Measurements from ENCODE around the gene SRR.
A peak's percentile ranks its signal among the peaks of the same experiment; 100 is the strongest.

The SRR gene

DNA sequence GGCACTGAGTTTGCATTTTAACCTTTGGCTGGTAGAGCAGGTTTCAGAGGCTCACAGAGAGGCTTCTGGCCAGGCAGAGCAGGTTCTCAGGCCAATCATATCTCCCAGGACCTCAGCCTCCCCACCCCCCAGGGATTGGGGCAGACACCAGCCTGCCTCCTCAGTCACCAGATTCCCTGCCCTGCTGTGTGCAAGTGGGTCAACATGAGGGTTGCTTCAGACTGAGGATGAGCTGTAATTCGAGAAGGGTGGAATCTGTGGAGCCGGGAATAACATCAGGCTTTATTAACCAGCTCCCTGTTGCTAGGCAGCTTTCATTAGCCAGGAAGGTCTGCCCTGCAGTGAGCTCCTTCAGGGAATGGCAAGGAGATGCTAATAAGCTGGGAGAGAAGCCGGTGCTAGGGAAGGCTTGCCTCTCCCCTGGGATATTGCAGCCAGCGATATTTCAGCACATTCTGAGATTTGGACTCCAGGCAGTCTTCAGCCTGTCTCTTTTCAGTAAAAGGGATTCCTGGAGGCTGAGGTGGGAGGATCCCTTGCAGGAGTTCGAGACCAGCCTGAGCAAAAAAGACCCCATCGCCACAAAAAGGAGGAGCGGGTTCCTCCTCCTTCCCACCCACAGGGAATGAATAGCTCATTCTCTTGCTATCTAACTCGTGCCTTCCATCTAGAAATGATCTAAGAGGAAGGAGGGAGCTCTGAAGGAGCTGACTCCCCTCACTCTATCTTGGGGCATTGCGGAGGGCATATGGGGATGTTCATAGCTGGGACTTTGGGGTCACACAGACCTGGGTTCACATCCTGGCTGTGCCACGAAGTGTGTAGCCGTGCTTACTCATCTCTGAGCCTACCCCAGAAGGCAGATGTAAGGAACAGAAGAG, 44.3 kb downstream of the SRR start:
- Histone ChIP-seq H2AFZ (no peak overlapping the region), H3K27me3 (ENCODE audit: control insufficient read depth, insufficient read depth, low read length) (no peaks in the 10 kb centered on the region), H3K4me1 (peaks cover 7% of the 10 kb centered on the region), H3K27ac (peak overlapping the region; percentile 38), H3K9me3 (ENCODE audit: control insufficient read depth, low read length) (no peaks in the 10 kb centered on the region), H3K36me3 (ENCODE audit: control insufficient read depth, insufficient read depth, low read length) (no peaks in the 10 kb centered on the region), H3K79me2 (peaks cover 10% of the 10 kb centered on the region), H3K4me2 (ENCODE audit: low read length) (peak overlapping the region; percentile 47), H3K9ac (no peak overlapping the region), H3K4me3 (ENCODE audit: low read depth, low read length) (no peak overlapping the region)
- TF ChIP-seq CTCF (IDR thresholded peaks at IDR 0.05) = no peak

- Histone ChIP-seq H2AFZ (no peak overlapping the region), H3K4me1 (peaks cover 7% of the 10 kb centered on the region), H3K9me3 (ENCODE audit: control insufficient read depth, low read length) (no peaks in the 10 kb centered on the region), H3K27ac (no peak overlapping the region), H3K36me3 (ENCODE audit: control insufficient read depth, insufficient read depth, low read length) (no peaks in the 10 kb centered on the region), H3K79me2 (peaks cover 10% of the 10 kb centered on the region), H3K9ac (no peak overlapping the region), H3K4me2 (ENCODE audit: low read length) (no peak overlapping the region), H3K27me3 (ENCODE audit: control insufficient read depth, insufficient read depth, low read length) (no peaks in the 10 kb centered on the region), H3K4me3 (ENCODE audit: low read depth, low read length) (no peak overlapping the region)
- no peak for TF ChIP-seq CTCF (IDR thresholded peaks at IDR 0.05)
Observed at GRCh38 chr17:2351269-2351668, 47.5 kb downstream of the SRR start.

- Histone ChIP-seq H3K4me1 (no peaks in the 10 kb centered on the region), H3K9ac (no peak overlapping the region), H3K27me3 (ENCODE audit: control insufficient read depth, insufficient read depth, low read length) (no peaks in the 10 kb centered on the region), H3K9me3 (ENCODE audit: control insufficient read depth, low read length) (no peaks in the 10 kb centered on the region), H3K4me3 (ENCODE audit: low read depth, low read length) (no peak overlapping the region), H3K27ac (no peak overlapping the region), H3K79me2 (peaks cover 27% of the 10 kb centered on the region), H2AFZ (no peak overlapping the region), H3K36me3 (ENCODE audit: control insufficient read depth, insufficient read depth, low read length) (no peaks in the 10 kb centered on the region), H3K4me2 (ENCODE audit: low read length) (no peak overlapping the region)
- TF ChIP-seq CTCF (IDR thresholded peaks at IDR 0.05) = no peak
Observed at GRCh38 chr17:2354311-2354710, 50.6 kb downstream of the SRR start.

DNA sequence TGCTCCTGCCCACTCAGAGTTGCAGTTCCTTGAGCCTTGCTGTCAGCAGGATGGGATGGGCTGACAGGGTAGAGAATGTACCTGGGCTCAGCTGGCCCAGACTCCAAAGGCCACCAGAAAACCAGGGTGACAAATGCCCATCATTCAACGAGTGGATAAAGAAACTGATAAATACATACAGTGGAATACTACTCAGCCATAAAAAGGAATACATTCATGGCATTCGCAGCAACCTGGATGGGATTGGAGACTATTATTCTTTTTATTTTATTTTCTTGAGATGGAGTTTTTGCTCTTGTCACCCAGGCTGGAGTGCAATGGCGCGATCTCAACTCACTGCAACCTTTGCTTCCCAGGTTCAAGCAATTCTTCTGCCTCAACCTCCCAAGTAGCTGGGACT, 53.5 kb downstream of the SRR start:
- no peak overlapping the region for H3K27ac ChIP-seq
- H3K27me3 ChIP-seq (ENCODE audit: control insufficient read depth, insufficient read depth, low read length) = no peaks in the 10 kb centered on the region
- no peak for TF ChIP-seq CTCF (IDR thresholded peaks at IDR 0.05)
- peaks cover 17% of the 10 kb centered on the region for H3K79me2 ChIP-seq
- H3K9ac ChIP-seq = no peak overlapping the region
- no peaks in the 10 kb centered on the region for H3K4me1 ChIP-seq
- H3K36me3 ChIP-seq (ENCODE audit: control insufficient read depth, insufficient read depth, low read length) = no peaks in the 10 kb centered on the region
- no peak overlapping the region for H3K4me3 ChIP-seq (ENCODE audit: low read depth, low read length)
- no peak overlapping the region for H2AFZ ChIP-seq
- no peak overlapping the region for H3K4me2 ChIP-seq (ENCODE audit: low read length)
- no peaks in the 10 kb centered on the region for H3K9me3 ChIP-seq (ENCODE audit: control insufficient read depth, low read length)

Data from parathyroid adenoma (tissue), 2 donors.